Measurements from ENCODE around the gene SEMA4G.
A peak's percentile ranks its signal among the peaks of the same experiment; 100 is the strongest.

SEMA4G gene

DNA sequence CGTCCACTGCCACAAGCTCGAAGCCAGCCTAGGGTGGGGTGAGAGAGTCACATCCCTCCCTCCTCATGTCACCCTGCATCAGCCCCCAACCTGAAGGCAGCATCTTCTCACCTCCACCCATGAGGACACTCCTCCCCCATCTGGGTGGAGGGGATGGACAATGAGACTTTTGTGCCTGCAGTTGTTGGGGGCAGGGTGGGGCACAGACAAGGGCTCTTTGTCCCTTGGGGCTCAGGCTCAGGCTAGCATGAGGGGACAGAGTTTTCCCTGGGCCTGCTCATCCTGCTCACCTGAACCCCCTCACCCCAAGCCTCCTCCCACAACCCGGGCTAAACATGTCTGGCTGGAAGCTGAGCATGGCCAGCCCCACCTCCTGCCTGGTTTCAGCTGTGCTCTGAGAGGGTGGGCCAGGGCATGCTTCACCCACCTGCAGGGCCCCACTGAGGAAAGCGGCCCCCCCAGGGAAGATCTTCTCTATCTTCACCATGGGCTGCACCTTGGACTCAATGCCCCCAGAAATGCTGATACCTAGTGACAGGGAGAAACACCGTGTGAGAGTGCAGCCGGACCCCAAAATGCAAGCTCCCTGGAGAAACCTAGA lies 39.6 kb downstream of the SEMA4G start:
- TF ChIP-seq, protein P1, sequence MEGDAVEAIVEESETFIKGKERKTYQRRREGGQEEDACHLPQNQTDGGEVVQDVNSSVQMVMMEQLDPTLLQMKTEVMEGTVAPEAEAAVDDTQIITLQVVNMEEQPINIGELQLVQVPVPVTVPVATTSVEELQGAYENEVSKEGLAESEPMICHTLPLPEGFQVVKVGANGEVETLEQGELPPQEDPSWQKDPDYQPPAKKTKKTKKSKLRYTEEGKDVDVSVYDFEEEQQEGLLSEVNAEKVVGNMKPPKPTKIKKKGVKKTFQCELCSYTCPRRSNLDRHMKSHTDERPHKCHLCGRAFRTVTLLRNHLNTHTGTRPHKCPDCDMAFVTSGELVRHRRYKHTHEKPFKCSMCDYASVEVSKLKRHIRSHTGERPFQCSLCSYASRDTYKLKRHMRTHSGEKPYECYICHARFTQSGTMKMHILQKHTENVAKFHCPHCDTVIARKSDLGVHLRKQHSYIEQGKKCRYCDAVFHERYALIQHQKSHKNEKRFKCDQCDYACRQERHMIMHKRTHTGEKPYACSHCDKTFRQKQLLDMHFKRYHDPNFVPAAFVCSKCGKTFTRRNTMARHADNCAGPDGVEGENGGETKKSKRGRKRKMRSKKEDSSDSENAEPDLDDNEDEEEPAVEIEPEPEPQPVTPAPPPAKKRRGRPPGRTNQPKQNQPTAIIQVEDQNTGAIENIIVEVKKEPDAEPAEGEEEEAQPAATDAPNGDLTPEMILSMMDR (IDR thresholded peaks at IDR 0.05): no peak
- peaks cover 10% of the 10 kb centered on the region for H3K36me3 Mint-ChIP-seq (ENCODE audit: low read depth)
- peaks cover 39% of the 10 kb centered on the region for H3K4me1 Mint-ChIP-seq
- no peaks in the 10 kb centered on the region for H3K27me3 Mint-ChIP-seq (ENCODE audit: low read depth, poor library complexity)
- H3K9me3 Mint-ChIP-seq: no peaks in the 10 kb centered on the region
- no peak for DNase-seq
- H3K27ac Mint-ChIP-seq: no peak overlapping the region
- no peak overlapping the region for H3K4me3 Mint-ChIP-seq

DNA sequence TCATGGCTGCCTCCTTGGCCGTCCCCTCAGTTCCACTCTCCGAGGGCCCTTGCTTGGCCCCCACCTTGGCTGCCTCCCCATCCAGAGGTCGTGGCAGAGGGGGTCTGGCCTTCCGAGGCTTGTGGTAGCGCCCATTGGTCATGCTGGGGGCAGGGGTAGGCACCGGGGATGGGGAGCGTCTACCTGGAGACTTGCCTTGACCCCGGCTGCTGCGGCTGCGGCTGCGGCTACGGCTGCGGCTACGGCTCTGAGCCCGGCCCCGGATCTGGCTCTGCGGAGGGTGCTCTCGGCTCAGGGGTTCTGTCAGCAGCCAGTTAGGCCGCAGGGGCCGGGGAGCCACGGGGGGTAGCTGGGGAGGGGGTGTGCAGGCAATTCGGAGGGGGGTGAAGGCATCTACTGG lies 41.0 kb downstream of the SEMA4G start:
- H3K36me3 Mint-ChIP-seq (ENCODE audit: low read depth): peaks cover 6% of the 10 kb centered on the region
- no peaks in the 10 kb centered on the region for H3K9me3 Mint-ChIP-seq
- TF ChIP-seq, protein P1 (IDR thresholded peaks at IDR 0.05): no peak
- no peak for DNase-seq
- H3K4me1 Mint-ChIP-seq: peaks cover 51% of the 10 kb centered on the region
- peaks cover 10% of the 10 kb centered on the region for H3K27me3 Mint-ChIP-seq (ENCODE audit: low read depth, poor library complexity)
- H3K27ac Mint-ChIP-seq: no peak overlapping the region
- no peak overlapping the region for H3K4me3 Mint-ChIP-seq

DNA sequence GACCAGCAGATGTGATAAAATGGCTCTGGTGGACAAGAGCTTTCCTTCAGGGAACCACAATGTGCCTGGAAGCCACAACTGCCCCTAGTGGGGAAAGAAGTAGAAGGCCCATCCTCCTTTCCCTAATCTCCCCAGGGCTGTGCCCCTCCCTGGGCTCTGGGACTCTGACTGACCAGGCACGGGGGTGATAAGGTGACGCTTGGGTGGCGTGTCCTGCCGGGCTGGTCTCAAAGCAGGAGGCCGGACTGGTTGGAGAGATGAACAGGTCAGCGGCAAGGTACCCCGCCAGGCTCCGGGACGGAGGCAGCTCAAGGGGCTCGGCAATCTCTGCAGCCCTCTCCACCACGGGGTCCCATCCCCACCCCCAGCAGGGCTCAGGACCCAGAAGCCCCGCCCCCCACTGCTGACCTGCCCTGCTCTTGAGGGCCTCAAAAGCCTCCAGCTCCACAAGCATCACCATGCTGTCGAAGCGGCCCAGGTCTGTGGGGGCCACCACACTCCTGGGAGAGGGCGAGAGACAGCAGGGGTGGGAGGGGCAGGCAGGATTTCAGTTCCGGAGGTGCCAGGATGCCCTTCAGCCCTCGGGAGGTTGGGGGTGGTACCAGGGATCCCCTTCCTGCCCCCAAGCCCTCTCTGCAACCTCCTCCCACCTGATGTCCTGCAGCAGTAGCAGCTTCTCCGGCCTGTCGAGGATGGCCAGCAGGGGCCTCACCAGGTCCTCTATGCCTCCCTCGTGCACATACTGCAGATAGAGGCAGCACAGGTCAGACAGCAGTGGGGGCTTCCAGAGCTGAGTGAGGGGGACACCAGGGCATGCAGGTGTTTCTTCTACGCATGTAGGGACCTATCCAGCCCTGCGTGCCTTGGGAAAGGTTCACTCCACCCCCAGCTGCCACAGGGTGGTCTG lies 42.5 kb downstream of the SEMA4G start:
- H3K4me3 Mint-ChIP-seq: no peak overlapping the region
- peaks cover 22% of the 10 kb centered on the region for H3K27me3 Mint-ChIP-seq (ENCODE audit: low read depth, poor library complexity)
- H3K36me3 Mint-ChIP-seq (ENCODE audit: low read depth): no peaks in the 10 kb centered on the region
- H3K9me3 Mint-ChIP-seq: no peaks in the 10 kb centered on the region
- TF ChIP-seq, protein P1 (IDR thresholded peaks at IDR 0.05): peak; percentile 40
- peaks cover 62% of the 10 kb centered on the region for H3K4me1 Mint-ChIP-seq
- DNase-seq: no peak
- no peak overlapping the region for H3K27ac Mint-ChIP-seq

DNA sequence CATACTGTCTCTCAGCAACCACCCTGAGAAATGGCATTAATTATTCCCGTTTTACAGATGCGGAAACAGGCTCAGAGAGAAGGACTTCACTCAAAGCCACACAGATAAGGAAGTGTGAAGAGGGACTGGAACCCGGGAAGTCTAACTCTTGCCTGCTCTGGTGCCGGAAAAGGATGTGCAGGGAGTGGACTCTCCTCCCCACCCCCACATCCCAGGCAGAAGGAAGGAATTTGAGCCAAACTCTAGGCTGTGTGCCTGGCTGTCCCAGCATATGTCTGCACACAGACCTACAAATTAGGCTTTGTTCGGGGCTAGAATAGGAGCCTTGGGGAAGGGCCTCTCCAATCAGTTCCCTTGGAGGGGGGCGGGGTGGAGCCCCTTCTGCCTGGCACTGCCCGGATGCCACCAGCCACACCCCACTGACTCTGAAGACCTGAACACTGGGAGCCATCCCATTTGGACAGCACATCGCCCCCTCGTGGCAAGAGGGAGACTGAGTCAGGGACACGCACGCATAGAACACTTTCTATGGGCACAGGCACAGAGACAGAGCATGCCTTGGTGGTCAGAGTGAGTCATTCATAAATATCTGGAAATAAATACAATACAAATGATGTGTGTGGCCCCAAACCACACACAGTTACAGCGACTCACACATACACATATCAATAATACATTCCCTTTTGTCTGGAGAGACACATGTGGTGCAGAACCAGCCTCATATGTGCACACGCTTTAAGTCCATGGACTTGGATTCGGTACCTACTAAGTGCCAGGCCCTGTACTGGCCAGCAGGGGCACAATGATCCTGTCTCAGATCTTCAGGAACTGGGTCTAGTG lies 43.4 kb downstream of the SEMA4G start:
- Mint-ChIP-seq H3K27ac (no peak overlapping the region), H3K27me3 (ENCODE audit: low read depth, poor library complexity) (peaks cover 32% of the 10 kb centered on the region), H3K4me3 (no peak overlapping the region), H3K9me3 (no peaks in the 10 kb centered on the region), H3K36me3 (ENCODE audit: low read depth) (no peaks in the 10 kb centered on the region), H3K4me1 (peaks cover 71% of the 10 kb centered on the region)
- TF ChIP-seq, protein P1 (IDR thresholded peaks at IDR 0.05): peak; percentile 78
- peak; percentile 83 for DNase-seq

DNA sequence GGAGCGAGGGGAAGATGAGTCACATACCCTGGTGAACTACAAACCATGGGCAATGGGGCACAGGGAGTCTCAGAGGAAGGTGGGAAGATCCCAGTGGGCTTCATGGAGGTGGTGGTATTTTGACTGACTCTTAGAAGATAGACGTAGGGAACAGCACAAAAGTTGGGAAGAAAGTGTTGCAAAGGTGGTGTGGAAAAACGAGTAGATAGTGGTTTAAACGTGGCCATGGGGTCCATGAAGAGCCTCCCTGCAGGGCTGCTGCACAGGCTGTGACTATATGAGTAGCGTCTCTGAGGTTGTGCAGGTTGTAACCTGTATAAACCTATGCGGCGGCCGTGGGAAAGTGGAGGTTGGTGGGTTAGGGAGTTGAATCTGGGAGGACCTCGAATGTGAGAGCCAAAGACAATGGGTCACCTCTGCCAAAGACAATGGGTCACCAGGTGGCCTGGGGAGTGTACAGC lies 44.1 kb downstream of the SEMA4G start:
- peaks cover 39% of the 10 kb centered on the region for H3K27me3 Mint-ChIP-seq (ENCODE audit: low read depth, poor library complexity)
- no peak for DNase-seq
- no peak overlapping the region for H3K4me3 Mint-ChIP-seq
- H3K9me3 Mint-ChIP-seq: no peaks in the 10 kb centered on the region
- no peaks in the 10 kb centered on the region for H3K36me3 Mint-ChIP-seq (ENCODE audit: low read depth)
- TF ChIP-seq, protein P1 (IDR thresholded peaks at IDR 0.05): no peak
- no peak overlapping the region for H3K27ac Mint-ChIP-seq
- H3K4me1 Mint-ChIP-seq: peaks cover 68% of the 10 kb centered on the region
